Measurements from ENCODE around the gene UBE2H. TPM values are rescaled to one million over a fixed set of nuclear protein-coding genes. Genes with fewer than 3 reads are reported as not detected.

UBE2H gene
- polyA plus RNA-seq, 1 of the 3 experiments (the other 2 are of a cell fraction), result 129 TPM

DNA sequence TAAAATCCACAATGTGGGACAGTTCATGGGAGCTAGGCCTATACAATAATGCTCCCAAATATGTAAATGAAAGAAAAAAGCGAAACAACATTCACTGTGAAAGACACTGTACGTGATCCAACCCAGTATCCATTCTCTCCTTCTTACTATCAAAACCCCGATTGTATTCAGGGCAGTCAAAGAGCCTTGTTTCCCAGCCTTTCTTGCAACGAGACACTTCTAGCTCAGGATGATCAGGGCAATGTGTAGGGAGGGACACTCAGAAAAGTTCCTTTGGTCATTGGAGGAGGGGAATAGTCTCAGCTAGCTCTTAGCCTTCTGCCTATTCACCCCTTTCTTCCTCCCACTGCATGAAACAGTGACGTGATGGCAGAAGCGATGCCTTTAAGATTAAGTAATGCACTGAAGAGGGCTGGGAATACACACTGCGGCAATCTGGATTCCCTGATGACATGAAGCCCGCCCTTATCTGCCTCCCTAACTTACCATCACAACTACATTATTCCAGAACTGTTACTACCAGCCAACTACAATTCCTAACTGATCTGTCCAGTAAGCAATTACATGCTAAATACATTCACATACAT is 27.3 kb downstream of the UBE2H start:
- H3K9me2 ChIP-seq, result no peaks in the 10 kb centered on the region
- peaks cover 2 to 55% of the 10 kb centered on the region in 2 experiments for H3K36me3 ChIP-seq (replicated peaks in 1 of 2; ENCODE audit: control insufficient read depth in 1 of 2, insufficient read depth in 2 of 2, low read length in 1 of 2)
- H3K9me3 ChIP-seq, result no peaks in the 10 kb centered on the region
- WGBS (ENCODE audit: low lambda C conversion rate), result 91% methylated on average over 8 of the region's 8 CpGs
- DNase-seq, result no peak
- CTCF ChIA-PET, result interaction anchor here (0.6 to 0.7 kb wide), 2 partner anchors 31 to 147 kb away, joined by 3 to 4 read pairs; no protein-coding TSS in a partner anchor
- peak overlapping the region in 1 of 2 experiments; percentile 85; a peak in 2 of 4 replicates for H3K27ac ChIP-seq (ENCODE audit: low read depth in 2 of 2, low read length in 1 of 2)
- H3K4me3 ChIP-seq (ENCODE audit: low read depth in 2 of 2, low read length in 1 of 2), result no peak overlapping the region
- TF ChIP-seq IRF3 (IDR thresholded peaks at IDR 0.05; ENCODE audit: low read depth, low read length) (no peak), POLR2AphosphoS5 (IDR thresholded peaks at IDR 0.05; ENCODE audit: low read depth, low read length) (0 out of 2 replicates have a peak, but pooled peaks have one; percentile 17)
- TF ChIP-seq, protein P1, sequence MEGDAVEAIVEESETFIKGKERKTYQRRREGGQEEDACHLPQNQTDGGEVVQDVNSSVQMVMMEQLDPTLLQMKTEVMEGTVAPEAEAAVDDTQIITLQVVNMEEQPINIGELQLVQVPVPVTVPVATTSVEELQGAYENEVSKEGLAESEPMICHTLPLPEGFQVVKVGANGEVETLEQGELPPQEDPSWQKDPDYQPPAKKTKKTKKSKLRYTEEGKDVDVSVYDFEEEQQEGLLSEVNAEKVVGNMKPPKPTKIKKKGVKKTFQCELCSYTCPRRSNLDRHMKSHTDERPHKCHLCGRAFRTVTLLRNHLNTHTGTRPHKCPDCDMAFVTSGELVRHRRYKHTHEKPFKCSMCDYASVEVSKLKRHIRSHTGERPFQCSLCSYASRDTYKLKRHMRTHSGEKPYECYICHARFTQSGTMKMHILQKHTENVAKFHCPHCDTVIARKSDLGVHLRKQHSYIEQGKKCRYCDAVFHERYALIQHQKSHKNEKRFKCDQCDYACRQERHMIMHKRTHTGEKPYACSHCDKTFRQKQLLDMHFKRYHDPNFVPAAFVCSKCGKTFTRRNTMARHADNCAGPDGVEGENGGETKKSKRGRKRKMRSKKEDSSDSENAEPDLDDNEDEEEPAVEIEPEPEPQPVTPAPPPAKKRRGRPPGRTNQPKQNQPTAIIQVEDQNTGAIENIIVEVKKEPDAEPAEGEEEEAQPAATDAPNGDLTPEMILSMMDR (IDR thresholded peaks at IDR 0.05), result no peak
- peaks cover 0 to 8% of the 10 kb centered on the region in 2 experiments; a peak in 1 of 4 replicates for H3K4me1 ChIP-seq (ENCODE audit: control insufficient read depth in 1 of 2, insufficient read depth in 2 of 2, low read depth in 1 of 2, low read length in 1 of 2)
- POLR2A ChIA-PET, result interaction anchor here (0.6 kb wide), 1 partner anchor 687 kb away, joined by 5 read pairs; no protein-coding TSS in a partner anchor
- H3K4me2 ChIP-seq, result no peak overlapping the region
- peaks cover 98% of the 10 kb centered on the region for H3K79me2 ChIP-seq (ENCODE audit: insufficient read depth)
- no peaks in the 10 kb centered on the region for H3K27me3 ChIP-seq (ENCODE audit: insufficient read depth)
- H4K20me1 ChIP-seq (ENCODE audit: insufficient read depth), result peaks cover 37% of the 10 kb centered on the region
- peaks cover 37% of the 10 kb centered on the region for H3F3A ChIP-seq (replicated peaks; ENCODE audit: insufficient read depth)
- no peak overlapping the region for H2AFZ ChIP-seq (ENCODE audit: low read depth)
- no peak overlapping the region for H3K9ac ChIP-seq

DNA sequence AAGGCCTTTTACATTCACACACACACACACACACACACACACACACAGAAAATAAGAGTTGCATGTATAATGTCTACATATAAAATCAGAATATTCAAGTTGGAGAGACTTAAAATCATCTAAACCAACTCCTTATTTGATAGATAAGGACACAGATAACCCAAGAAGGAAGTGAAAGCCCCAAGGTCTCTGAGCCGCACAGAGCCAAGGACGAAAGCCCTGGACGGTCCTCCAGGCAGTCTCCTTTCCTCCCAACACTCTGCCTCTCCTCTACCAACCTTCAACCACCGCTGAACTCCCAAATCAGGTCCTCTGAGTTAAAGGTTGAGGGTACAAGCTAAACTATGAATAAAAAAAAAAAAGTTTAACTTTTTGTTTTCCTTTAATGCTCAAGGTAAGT is 28.2 kb downstream of the UBE2H start:
- Histone ChIP-seq H3K79me2 (ENCODE audit: insufficient read depth) (peaks cover 97% of the 10 kb centered on the region), H3K9me3 (no peaks in the 10 kb centered on the region), H3K4me3 (ENCODE audit: low read depth in 2 of 2, low read length in 1 of 2) (no peak overlapping the region), H3K36me3 (replicated peaks in 1 of 2; ENCODE audit: control insufficient read depth in 1 of 2, insufficient read depth in 2 of 2, low read length in 1 of 2) (peaks cover 9 to 57% of the 10 kb centered on the region in 2 experiments), H4K20me1 (ENCODE audit: insufficient read depth) (peaks cover 30% of the 10 kb centered on the region), H3F3A (replicated peaks; ENCODE audit: insufficient read depth) (peaks cover 30% of the 10 kb centered on the region), H3K4me2 (peak overlapping the region; percentile 19; the same call in 1 of the 2 replicates), H3K27me3 (ENCODE audit: insufficient read depth) (no peaks in the 10 kb centered on the region), H3K9ac (peak overlapping the region; percentile 45; the same call in 1 of the 2 replicates), H3K27ac (ENCODE audit: low read depth in 2 of 2, low read length in 1 of 2) (peak overlapping the region in 1 of 2 experiments; percentile 85; a peak in 2 of 4 replicates), H3K9me2 (no peaks in the 10 kb centered on the region), H2AFZ (ENCODE audit: low read depth) (no peak overlapping the region), H3K4me1 (ENCODE audit: control insufficient read depth in 1 of 2, insufficient read depth in 2 of 2, low read depth in 1 of 2, low read length in 1 of 2) (peaks cover 0 to 8% of the 10 kb centered on the region in 2 experiments; a peak in 1 of 4 replicates)
- WGBS (ENCODE audit: low lambda C conversion rate), result 91% methylated on average over 4 of the region's 4 CpGs
- ChIA-PET POLR2A (no interaction called here), CTCF (no interaction called here)
- no peak for DNase-seq
- TF ChIP-seq RFX5 (IDR thresholded peaks at IDR 0.05; ENCODE audit: low read length), result no peak
- TF ChIP-seq FOXM1 (IDR thresholded peaks at IDR 0.05; ENCODE audit: low read depth), result no peak
- TF ChIP-seq ELF1 (IDR thresholded peaks at IDR 0.05), result no peak

DNA sequence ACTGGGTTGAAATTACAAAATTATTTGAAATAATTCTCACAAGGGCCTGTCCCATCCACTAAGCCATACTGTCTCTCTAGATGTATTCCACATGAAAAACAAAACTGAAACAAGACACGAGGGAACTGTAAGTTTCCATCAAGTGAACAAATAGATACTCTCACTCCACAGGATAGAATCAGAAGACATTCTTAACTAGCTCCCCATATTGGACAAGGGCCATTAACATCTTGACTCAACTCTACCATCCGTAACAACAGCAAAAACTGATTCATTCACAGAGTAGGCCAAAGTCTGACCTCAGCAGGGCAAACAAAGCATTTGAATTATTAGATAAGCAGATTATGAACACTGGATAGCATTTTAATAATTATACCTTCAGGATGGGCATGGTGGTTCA is 29.1 kb downstream of the UBE2H start:
- Histone ChIP-seq H3K9me2 (no peaks in the 10 kb centered on the region), H3K4me2 (peak overlapping the region; percentile 19)
- POLR2A ChIA-PET, result no interaction called here
- TF ChIP-seq FOSL2 (IDR thresholded peaks at IDR 0.05; ENCODE audit: borderline replicate concordance, low read depth) (peak; percentile 76; the same call in 1 of the 2 replicates), TCF12 (IDR thresholded peaks at IDR 0.05) (peak; percentile 80), GATA2 (CRISPR knock-in tag; IDR thresholded peaks at IDR 0.05) (no peak), IRF3 (IDR thresholded peaks at IDR 0.05; ENCODE audit: low read depth, low read length) (no peak), USF2 (IDR thresholded peaks at IDR 0.05; ENCODE audit: borderline replicate concordance, low read depth, low read length) (no peak), SMC3 (IDR thresholded peaks at IDR 0.05; ENCODE audit: low read depth, low read length) (no peak), GABPA (IDR thresholded peaks at IDR 0.05; ENCODE audit: low read depth) (no peak), RAD21 (IDR thresholded peaks at IDR 0.05; ENCODE audit: low read length) (no peak), CHD2 (IDR thresholded peaks at IDR 0.05; ENCODE audit: low read length, partially characterized antibody) (no peak)
- TF ChIP-seq, protein P2, sequence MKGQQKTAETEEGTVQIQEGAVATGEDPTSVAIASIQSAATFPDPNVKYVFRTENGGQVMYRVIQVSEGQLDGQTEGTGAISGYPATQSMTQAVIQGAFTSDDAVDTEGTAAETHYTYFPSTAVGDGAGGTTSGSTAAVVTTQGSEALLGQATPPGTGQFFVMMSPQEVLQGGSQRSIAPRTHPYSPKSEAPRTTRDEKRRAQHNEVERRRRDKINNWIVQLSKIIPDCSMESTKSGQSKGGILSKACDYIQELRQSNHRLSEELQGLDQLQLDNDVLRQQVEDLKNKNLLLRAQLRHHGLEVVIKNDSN (IDR thresholded peaks at IDR 0.05; ENCODE audit: borderline replicate concordance, low read depth), result no peak

More for the DNA sequence above, 29.1 kb downstream of the UBE2H start:
- CTCF ChIA-PET, result interaction anchor here (1.2 kb wide), 1 partner anchor 300 kb away, joined by 3 read pairs; no protein-coding TSS in a partner anchor
- Histone ChIP-seq H3K36me3 (replicated peaks in 1 of 2; ENCODE audit: control insufficient read depth in 1 of 2, insufficient read depth in 2 of 2, low read length in 1 of 2) (peaks cover 13 to 57% of the 10 kb centered on the region in 2 experiments), H3K27ac (ENCODE audit: low read depth in 2 of 2, low read length in 1 of 2) (peak overlapping the region in 1 of 2 experiments; percentile 85; a peak in 2 of 4 replicates), H4K20me1 (ENCODE audit: insufficient read depth) (peaks cover 30% of the 10 kb centered on the region), H3K79me2 (ENCODE audit: insufficient read depth) (peaks cover 97% of the 10 kb centered on the region), H3K27me3 (ENCODE audit: insufficient read depth) (no peaks in the 10 kb centered on the region), H3K4me3 (ENCODE audit: low read depth in 2 of 2, low read length in 1 of 2) (peak overlapping the region in 1 of 2 experiments; percentile 22; a peak in 1 of 4 replicates), H3K9me3 (no peaks in the 10 kb centered on the region), H3F3A (replicated peaks; ENCODE audit: insufficient read depth) (peaks cover 24% of the 10 kb centered on the region), H3K9ac (peak overlapping the region; percentile 45), H2AFZ (ENCODE audit: low read depth) (no peak overlapping the region), H3K4me1 (ENCODE audit: control insufficient read depth in 1 of 2, insufficient read depth in 2 of 2, low read depth in 1 of 2, low read length in 1 of 2) (peaks cover 0 to 9% of the 10 kb centered on the region in 2 experiments; a peak in 1 of 4 replicates)
- no peak for DNase-seq
- 26% methylated on average over 2 of the region's 2 CpGs for WGBS (ENCODE audit: low lambda C conversion rate)

Data from SK-N-SH (cell line).